ENCODE measurements around the gene ZNF710. TPM values are rescaled to one million over a fixed set of nuclear protein-coding genes. Genes with fewer than 3 reads are reported as not detected.

ZNF710 gene
- total and polyA plus RNA-seq, 12 donors = 4.1 to 59.0 (median 15.5) TPM

DNA sequence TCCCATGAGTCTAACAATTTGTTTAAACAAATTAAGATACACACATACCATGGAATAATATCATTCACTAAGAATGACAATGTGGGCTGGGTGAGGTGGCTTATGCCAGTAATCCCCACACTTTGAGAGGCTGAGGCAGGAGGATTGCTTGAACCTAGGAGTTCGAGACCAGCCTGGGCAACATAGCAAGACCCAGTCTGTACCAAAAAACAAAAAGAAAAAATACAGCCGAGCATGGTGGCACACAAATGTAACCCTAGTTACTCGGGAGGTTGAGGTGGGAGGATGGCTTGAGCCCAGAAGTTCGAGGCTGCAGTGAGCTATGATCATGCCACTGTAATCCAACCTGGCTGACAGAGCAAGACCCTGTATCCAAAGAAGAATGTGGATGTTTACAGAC lies 4.0 kb upstream of the ZNF710 start:
- no peak overlapping the region for H3K4me3 ChIP-seq
- no peak overlapping the region for H3K27ac ChIP-seq
- no peak for TF ChIP-seq POLR2A (IDR thresholded peaks at IDR 0.05)
- TF ChIP-seq, protein P1, sequence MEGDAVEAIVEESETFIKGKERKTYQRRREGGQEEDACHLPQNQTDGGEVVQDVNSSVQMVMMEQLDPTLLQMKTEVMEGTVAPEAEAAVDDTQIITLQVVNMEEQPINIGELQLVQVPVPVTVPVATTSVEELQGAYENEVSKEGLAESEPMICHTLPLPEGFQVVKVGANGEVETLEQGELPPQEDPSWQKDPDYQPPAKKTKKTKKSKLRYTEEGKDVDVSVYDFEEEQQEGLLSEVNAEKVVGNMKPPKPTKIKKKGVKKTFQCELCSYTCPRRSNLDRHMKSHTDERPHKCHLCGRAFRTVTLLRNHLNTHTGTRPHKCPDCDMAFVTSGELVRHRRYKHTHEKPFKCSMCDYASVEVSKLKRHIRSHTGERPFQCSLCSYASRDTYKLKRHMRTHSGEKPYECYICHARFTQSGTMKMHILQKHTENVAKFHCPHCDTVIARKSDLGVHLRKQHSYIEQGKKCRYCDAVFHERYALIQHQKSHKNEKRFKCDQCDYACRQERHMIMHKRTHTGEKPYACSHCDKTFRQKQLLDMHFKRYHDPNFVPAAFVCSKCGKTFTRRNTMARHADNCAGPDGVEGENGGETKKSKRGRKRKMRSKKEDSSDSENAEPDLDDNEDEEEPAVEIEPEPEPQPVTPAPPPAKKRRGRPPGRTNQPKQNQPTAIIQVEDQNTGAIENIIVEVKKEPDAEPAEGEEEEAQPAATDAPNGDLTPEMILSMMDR (IDR thresholded peaks at IDR 0.05) = no peak
- peaks cover 15 to 17% of the 10 kb centered on the region in 2 donors for H3K4me1 ChIP-seq (replicated peaks in 1 of 2)
- H3K27me3 ChIP-seq = no peaks in the 10 kb centered on the region
- intact Hi-C loops (cut with DNase I) = no loop called here
- H3K9me3 ChIP-seq (replicated peaks in 1 of 3) = no peaks in the 10 kb centered on the region
- WGBS, 4 donors = 77 to 88% (median 83%) methylated on average over 4 of the region's 4 CpGs
- no peaks in the 10 kb centered on the region for H3K36me3 ChIP-seq (replicated peaks in 1 of 2)
- DNase-seq = no peak

DNA sequence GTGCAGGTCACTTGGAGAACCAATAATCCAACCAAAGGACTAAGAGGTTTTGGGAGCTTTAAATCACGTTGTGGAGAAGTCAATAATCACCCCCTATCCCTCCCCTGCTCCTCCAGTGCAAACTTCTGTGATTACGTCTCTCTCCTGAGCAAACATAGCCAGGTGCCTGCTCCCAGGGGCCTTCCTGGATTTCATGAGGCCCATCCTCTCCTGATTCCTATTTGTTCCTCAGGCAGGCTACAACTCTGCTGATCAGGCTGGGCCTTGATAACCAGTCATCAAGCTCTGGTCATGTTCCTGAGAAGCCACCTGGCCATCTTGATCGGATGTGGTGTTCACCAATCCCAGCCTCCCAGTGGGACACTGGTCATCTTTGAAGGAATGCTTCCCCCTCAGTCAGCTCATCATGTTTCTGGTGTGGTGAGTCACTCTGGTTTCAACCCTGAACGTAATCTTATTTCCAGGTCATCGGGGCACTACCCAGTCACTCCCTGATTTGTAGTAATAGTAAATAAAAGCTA lies 2.9 kb upstream of the ZNF710 start:
- Histone ChIP-seq H3K9me3 (replicated peaks in 1 of 3) (no peaks in the 10 kb centered on the region), H3K27me3 (no peaks in the 10 kb centered on the region), H3K36me3 (replicated peaks in 1 of 2) (no peaks in the 10 kb centered on the region), H3K4me1 (replicated peaks in 1 of 2) (peaks cover 15 to 17% of the 10 kb centered on the region in 2 donors), H3K27ac (no peak overlapping the region), H3K4me3 (no peak overlapping the region)
- intact Hi-C loops (cut with DNase I) = no loop called here
- TF ChIP-seq, protein P1 (IDR thresholded peaks at IDR 0.05) = no peak
- TF ChIP-seq POLR2A (IDR thresholded peaks at IDR 0.05) = no peak
- peak in 2 of 7 donors; percentile 26 to 37 for DNase-seq
- WGBS, 4 donors = 56 to 61% (median 58%) methylated on average over 5 of the region's 5 CpGs

DNA sequence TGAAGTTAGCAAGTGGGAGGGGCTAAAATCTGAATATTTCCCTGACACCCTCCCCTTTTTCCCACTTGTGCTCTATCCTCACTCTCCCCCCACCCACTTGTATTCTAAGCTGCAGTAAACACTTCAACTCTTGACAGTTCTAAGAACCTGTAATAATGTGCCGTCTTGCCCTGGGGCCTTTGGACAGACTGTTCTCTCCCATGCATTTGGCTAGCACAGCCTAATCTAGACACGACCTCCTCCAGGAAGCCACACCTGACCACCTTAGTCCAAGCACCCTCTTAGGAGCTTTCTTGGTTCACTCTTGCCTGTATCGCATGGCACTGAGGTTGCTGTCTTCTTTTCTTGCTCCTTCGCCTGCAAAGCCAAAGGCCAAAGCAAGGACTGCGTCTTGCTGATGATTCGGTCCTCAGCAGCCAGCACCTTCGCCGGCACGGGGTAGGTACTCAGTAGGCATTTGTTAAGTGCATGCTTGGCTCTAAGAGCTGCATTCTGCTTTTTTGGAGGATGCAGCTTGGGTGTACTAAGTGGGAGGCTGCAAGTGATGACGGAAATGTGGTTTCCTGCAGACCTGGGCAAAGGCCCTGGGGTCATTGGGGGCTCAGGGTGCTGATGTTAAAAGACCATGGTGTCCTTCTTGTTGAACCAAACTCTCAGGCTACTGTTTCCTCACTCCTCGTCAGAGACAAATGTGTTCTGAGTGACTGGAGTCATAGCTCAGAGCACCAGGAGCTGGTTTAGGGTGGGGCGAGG lies 2.0 kb upstream of the ZNF710 start:
- Histone ChIP-seq H3K4me1 (replicated peaks in 1 of 2) (peaks cover 15 to 20% of the 10 kb centered on the region in 2 donors), H3K27ac (peak overlapping the region in 1 of 5 donors; percentile 76), H3K36me3 (replicated peaks in 1 of 2) (no peaks in the 10 kb centered on the region), H3K4me3 (no peak overlapping the region), H3K9me3 (replicated peaks in 1 of 3) (no peaks in the 10 kb centered on the region), H3K27me3 (no peaks in the 10 kb centered on the region)
- TF ChIP-seq, protein P1 (IDR thresholded peaks at IDR 0.05) = no peak
- no peak for TF ChIP-seq POLR2A (IDR thresholded peaks at IDR 0.05)
- WGBS, 4 donors = 59 to 78% (median 61%) methylated on average over 10 to 12 of the region's 12 CpGs
- intact Hi-C loops (cut with DNase I) = no loop called here
- DNase-seq = no peak

DNA sequence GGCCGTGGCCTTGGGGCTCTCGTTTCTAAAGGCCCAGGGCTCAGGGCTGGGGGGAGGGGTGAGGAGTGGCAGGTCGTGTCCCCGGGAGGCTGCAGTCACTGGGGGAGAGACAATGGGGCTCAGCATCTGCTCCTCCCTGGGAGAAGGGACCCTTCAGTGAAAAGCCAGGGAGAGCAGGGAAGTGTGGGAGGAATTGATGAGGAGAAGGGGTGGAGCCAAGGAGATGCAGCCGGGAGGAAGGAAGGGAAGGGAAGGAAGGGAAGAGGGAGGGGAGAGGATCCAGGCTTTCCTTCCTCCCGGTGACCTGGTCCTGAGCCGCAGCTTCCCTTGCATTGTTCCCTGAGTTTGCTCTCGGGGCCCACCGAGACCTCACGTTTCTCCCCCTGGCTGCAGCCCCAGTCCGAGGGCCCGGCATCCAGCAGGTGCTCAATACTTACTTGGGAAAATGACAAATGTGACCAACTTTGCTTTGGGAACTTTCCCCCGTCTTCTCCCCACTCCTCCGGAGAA lies 1.4 kb upstream of the ZNF710 start:
- intact Hi-C loops (cut with DNase I) = no loop called here
- peak in 3 of 7 donors; percentile 19 to 37 (median 30) for DNase-seq
- H3K27me3 ChIP-seq = no peaks in the 10 kb centered on the region
- no peaks in the 10 kb centered on the region for H3K9me3 ChIP-seq (replicated peaks in 1 of 3)
- H3K4me3 ChIP-seq = peak overlapping the region in 1 of 4 donors; percentile 94
- no peaks in the 10 kb centered on the region for H3K36me3 ChIP-seq (replicated peaks in 1 of 2)
- H3K4me1 ChIP-seq (replicated peaks in 1 of 2) = peaks cover 18 to 27% of the 10 kb centered on the region in 2 donors
- H3K27ac ChIP-seq = peak overlapping the region in 2 of 5 donors; percentile 76 to 82
- WGBS, 4 donors = 19 to 37% (median 24%) methylated on average over 12 to 14 of the region's 14 CpGs
- TF ChIP-seq, protein P1 (IDR thresholded peaks at IDR 0.05) = no peak
- TF ChIP-seq POLR2A (IDR thresholded peaks at IDR 0.05) = no peak

Data from adrenal gland (tissue), 12 donors.